ENCODE data around the gene FAAP100.

Gene FAAP100

GRCh38 chr17:81524865-81525159, 27.3 kb downstream of the FAAP100 start:
- no peak for DNase-seq

GRCh38 chr17:81524039-81524864, 27.9 kb downstream of the FAAP100 start:
- DNase-seq = no peak

- no peak for DNase-seq
Measured at GRCh38 chr17:81523402-81524038, 28.6 kb downstream of the FAAP100 start.

GRCh38 chr17:81522491-81523401, 29.4 kb downstream of the FAAP100 start:
- DNase-seq = peak; percentile 70

- DNase-seq = no peak
Measured at GRCh38 chr17:81520021-81520901, 31.9 kb downstream of the FAAP100 start.

- peak; percentile 65 for DNase-seq
Measured at GRCh38 chr17:81519284-81520020, 32.7 kb downstream of the FAAP100 start.

GRCh38 chr17:81518785-81519283, 33.3 kb downstream of the FAAP100 start:
- peak; percentile 66 for DNase-seq

GRCh38 chr17:81518113-81518784, 33.9 kb downstream of the FAAP100 start:
- DNase-seq = peak; percentile 70

- no peak for DNase-seq
Measured at GRCh38 chr17:81517339-81518112, 34.6 kb downstream of the FAAP100 start.

GRCh38 chr17:81517009-81517338, 35.2 kb downstream of the FAAP100 start:
- no peak for DNase-seq

- DNase-seq = no peak
Measured at GRCh38 chr17:81516439-81516838, 35.7 kb downstream of the FAAP100 start.

- DNase-seq = peak; percentile 44
Measured at GRCh38 chr17:81515530-81516041, 36.6 kb downstream of the FAAP100 start.

- DNase-seq = peak; percentile 79
Measured at GRCh38 chr17:81514739-81515529, 37.2 kb downstream of the FAAP100 start.

- DNase-seq = no peak
Measured at GRCh38 chr17:81514489-81514738, 37.7 kb downstream of the FAAP100 start.

- DNase-seq = peak; percentile 88
Measured at GRCh38 chr17:81513753-81514488, 38.2 kb downstream of the FAAP100 start.

- DNase-seq = peak; percentile 88
Measured at GRCh38 chr17:81513372-81513752, 38.8 kb downstream of the FAAP100 start.

GRCh38 chr17:81512562-81513371, 39.4 kb downstream of the FAAP100 start, which contains the start of gene ACTG1:
ACTG1 (minus strand) TSS chr17:81512799; CDS start chr17:81512354, 445 bp downstream.
- peak; percentile 83 for DNase-seq

All from right kidney (tissue), 1 donor.